ACC112 (cell line): ENCODE results near the gene CRYGN.

Experiments
- H2AFZ ChIP-seq: fragments of 200-600 bp; sonication (generic); one replicate; pipeline ENCODE4 v1.6.0; 2017; ENCODE audit warnings: antibody characterized with exemption, low read length; ENCODE audit not compliant: unreplicated experiment
- H3K27ac ChIP-seq: fragments of 200-600 bp; sonication (generic); 2 replicates; pipeline ENCODE4 v1.5.1; 2014; ENCODE audit warnings: low read depth, mild to moderate bottlenecking, antibody characterized with exemption, low read length, moderate library complexity
- H3K27me3 ChIP-seq: fragments of 200-600 bp; sonication (generic); 2 replicates; pipeline ENCODE4 v1.6.1; 2014; ENCODE audit warnings: mild to moderate bottlenecking, antibody characterized with exemption, low read length, moderate library complexity, mixed read lengths; ENCODE audit not compliant: insufficient read depth
- H3K36me3 ChIP-seq: fragments of 200-600 bp; sonication (generic); 2 replicates; pipeline ENCODE4 v1.6.1; 2016; ENCODE audit warnings: mild to moderate bottlenecking, antibody characterized with exemption, low read length, moderate library complexity, mixed read lengths; ENCODE audit not compliant: insufficient read depth
- H3K4me1 ChIP-seq: fragments of 200-600 bp; sonication (generic); one replicate; pipeline ENCODE4 v1.6.1; 2016; ENCODE audit warnings: low read length, mixed read lengths; ENCODE audit not compliant: insufficient read depth, unreplicated experiment, control insufficient read depth
- H3K4me3 ChIP-seq: fragments of 200-600 bp; sonication (generic); 2 replicates; pipeline ENCODE4 v1.5.1; 2014; ENCODE audit warnings: mild to moderate bottlenecking, low read depth, low read length
- H3K79me2 ChIP-seq: fragments of 200-600 bp; sonication (generic); one replicate; pipeline ENCODE4 v1.6.0; 2016; ENCODE audit warnings: low read length; ENCODE audit not compliant: control insufficient read depth, unreplicated experiment, insufficient read depth

Gene CRYGN

DNA sequence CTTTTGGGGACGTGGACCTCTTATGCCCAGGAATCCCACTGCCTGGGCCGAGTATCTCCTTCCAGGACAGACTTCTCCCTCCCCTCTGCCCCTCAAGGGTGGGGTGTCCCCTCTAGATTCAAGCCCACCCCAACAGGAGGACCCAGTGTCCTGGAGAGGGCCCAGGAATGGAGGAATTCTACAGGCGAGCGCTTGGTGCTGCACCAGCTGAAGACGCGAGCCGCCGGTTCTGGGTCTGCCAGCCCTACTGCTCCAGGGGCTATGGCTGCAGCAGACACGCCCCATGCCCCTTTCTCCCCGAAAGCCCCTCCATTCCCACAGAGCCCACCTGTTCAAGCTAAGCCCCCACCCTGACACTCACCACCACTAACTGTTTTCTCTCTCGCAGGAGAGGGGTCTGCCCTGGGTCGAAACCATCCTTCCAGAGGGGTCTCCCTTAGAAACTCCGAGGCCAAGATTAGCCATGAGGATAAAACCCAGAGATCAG lies 8.6 kb downstream of the CRYGN start:
- Histone ChIP-seq H3K27me3 (no peaks in the 10 kb centered on the region), H3K36me3 (no peaks in the 10 kb centered on the region), H3K79me2 (no peaks in the 10 kb centered on the region), H3K4me3 (no peak overlapping the region), H3K4me1 (peaks cover 17% of the 10 kb centered on the region), H3K27ac (no peak overlapping the region), H2AFZ (no peak overlapping the region)

DNA sequence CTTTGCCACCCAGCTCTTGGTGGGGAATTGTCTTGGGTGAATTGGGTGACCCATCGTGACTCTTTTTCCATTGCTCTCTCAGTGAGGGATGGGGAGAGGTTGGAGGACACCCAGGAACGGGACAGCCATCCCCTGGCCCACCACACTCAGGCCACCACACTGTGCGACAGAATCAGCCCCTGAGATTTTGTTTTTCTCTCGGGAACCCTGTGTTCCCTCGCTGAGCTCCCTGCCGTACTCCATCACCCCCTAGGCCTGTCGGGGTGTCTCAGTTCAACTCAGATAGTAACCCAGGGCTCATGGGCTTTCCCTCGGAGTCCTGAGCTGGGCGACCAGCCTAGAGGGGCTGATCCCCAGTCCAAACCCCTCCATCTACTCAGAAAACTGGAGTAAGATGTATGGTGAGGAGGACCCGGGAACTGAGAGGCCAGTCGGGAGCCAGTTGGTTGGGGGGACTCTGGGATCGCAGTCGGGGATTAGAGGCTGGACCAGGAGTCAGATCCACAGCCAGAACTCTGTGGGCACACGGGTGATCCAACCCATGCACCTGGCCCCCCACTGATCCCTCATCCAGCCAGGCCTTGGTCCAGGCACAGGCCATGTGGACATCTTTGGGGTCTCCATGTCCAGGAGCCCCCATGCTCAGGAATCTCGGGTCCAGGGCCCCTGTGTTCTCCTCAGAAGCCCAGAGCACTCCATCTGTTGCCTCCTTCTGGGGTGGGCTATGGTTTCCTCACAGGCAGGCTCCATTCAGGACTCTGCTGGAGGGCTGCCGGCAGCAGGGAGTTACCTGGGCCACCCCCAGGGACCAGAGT lies 9.3 kb downstream of the CRYGN start:
- Histone ChIP-seq H3K4me3 (no peak overlapping the region), H3K27me3 (no peaks in the 10 kb centered on the region), H3K27ac (no peak overlapping the region)

DNA sequence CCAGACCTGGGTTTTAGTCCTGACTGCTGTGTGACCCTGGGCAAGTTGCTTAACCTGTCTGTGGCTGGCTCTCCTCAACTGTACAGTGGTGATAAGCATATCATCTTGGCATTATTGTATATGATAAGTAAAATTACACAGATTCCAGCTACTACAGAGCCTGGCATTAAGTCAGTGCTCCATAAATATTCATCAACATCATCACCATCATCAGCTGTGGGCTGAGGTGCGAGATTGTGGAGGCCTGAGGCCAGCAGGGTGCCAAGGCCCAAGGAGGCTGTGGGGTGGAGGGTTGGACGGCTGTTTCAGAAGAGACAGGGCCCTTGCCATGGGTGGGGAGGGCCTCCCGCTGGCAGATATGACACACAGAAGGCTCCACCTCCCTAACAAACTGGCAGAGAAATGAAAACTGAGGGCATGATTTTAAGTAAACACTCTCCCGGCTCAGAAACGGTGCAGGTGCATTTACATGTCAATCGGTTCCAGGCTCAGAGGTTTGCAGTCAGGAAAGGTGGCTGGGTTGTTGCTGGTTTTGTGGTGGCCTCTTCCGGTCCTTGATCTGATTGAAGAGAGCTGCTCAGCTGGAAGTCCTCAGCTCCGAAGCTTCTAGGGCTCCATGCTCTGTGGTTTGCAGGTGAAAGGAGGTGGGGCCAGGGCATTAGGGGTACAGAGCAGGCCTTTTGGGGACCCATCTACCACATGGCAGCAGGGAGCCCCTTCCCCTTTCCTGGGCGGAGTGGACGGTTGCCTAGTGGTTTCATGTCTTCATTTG lies 10.2 kb downstream of the CRYGN start:
- Histone ChIP-seq H3K4me1 (peaks cover 27% of the 10 kb centered on the region), H2AFZ (no peak overlapping the region), H3K36me3 (no peaks in the 10 kb centered on the region), H3K27ac (no peak overlapping the region), H3K79me2 (no peaks in the 10 kb centered on the region), H3K27me3 (no peaks in the 10 kb centered on the region), H3K4me3 (no peak overlapping the region)

More for the DNA sequence above, 9.3 kb downstream of the CRYGN start:
- H3K79me2 ChIP-seq = no peaks in the 10 kb centered on the region
- H3K36me3 ChIP-seq = no peaks in the 10 kb centered on the region
- peaks cover 23% of the 10 kb centered on the region for H3K4me1 ChIP-seq
- no peak overlapping the region for H2AFZ ChIP-seq

DNA sequence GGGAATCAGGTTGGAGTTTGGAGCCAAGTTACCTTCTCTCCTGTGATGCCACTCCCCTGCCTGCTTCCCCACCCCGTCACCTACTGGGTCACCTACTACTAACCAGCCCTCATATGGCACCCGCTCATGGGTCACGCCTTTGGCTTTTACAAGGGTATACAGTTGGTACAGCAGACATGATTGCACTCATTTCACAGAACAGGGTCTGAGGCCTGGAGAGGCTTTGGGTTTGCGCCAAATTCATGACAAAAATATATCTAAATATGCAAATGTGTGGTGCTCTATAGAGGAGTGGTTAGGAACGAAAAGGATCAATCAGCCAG lies 10.7 kb downstream of the CRYGN start:
- Histone ChIP-seq H2AFZ (no peak overlapping the region), H3K4me3 (no peak overlapping the region), H3K27me3 (no peaks in the 10 kb centered on the region), H3K4me1 (peaks cover 27% of the 10 kb centered on the region), H3K36me3 (no peaks in the 10 kb centered on the region), H3K79me2 (no peaks in the 10 kb centered on the region), H3K27ac (no peak overlapping the region)

DNA sequence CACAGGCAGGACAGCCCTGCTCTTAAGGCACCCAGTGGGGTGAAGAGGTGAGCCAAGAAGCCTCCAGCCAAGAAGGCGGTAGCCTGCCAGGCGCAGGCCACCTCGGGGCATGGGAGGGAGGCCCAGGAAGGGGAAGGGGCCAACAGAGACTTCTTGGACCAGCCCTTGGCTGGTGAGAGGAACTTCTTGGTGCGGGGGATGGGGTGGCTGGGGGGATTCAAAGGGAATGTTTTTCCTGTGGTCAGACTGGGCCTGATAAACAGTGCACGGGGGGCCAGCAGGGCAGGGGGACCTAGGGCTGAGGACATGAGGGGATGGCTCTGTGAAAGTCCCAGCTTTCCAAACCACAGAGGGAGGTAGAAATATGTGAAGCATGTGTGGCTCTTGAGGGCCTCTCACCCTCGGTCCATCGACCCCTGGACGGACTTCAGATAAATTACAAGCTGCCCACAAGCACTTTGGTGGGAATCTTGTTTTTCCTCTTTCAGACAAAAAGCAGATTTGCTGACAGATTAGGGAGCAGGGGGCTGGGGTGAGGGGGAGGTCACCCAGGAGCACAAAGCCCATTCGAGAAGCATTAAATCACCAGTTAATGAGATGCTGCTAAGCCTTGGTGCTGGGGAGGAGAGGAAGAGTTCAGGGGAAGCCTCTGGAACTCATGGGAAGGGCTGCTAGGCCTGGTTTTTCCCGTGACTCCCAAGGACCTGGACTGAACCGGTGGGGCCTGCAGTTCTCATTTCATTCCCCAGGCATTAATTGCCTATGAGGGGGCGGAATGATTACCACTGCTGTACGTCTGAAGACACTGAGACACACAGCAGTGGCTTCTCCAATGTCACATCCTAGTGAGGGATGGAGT lies 11.3 kb downstream of the CRYGN start:
- H3K4me1 ChIP-seq = peaks cover 27% of the 10 kb centered on the region
- H3K79me2 ChIP-seq = no peaks in the 10 kb centered on the region
- H3K27ac ChIP-seq = 0 out of 2 replicates have a peak overlapping the region, but pooled peaks have one; percentile 21
- H3K36me3 ChIP-seq = no peaks in the 10 kb centered on the region
- no peaks in the 10 kb centered on the region for H3K27me3 ChIP-seq
- H2AFZ ChIP-seq = no peak overlapping the region
- no peak overlapping the region for H3K4me3 ChIP-seq

DNA sequence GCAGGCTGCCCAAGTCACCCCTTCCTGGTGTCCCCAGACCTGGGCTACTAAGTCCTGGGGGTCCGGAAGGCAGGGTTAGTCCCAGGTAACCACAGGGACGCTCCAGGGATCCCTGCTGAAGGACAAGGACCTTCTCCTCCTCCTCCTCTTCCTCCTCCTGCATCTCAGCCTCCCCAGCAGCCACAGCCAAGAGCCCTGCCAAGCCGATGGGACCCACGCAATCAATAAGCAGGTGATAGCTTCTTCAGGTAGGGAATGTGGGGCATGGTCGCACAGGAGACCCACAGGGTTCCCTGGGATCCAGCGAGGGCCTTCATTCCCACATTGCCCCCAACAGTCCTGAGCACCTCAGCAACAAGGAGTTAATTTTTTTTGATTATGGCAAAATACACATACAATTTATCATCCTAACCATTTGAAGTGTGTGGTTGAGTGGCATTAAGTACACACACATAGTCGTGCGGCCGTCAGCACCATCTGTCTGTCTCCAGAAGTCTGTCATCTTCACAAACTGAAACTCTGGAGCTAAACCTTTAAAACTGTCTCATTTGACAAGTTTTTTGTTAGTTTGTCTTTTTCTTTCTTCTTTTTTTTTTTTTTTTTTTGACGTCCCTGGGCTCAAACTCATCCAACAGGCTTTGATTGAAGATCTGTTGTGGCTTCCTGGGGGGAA lies 12.1 kb downstream of the CRYGN start:
- peaks cover 27% of the 10 kb centered on the region for H3K4me1 ChIP-seq
- H2AFZ ChIP-seq = no peak overlapping the region
- 0 out of 2 replicates have a peak overlapping the region, but pooled peaks have one; percentile 21 for H3K27ac ChIP-seq
- no peak overlapping the region for H3K4me3 ChIP-seq
- no peaks in the 10 kb centered on the region for H3K27me3 ChIP-seq
- no peaks in the 10 kb centered on the region for H3K79me2 ChIP-seq
- H3K36me3 ChIP-seq = no peaks in the 10 kb centered on the region

DNA sequence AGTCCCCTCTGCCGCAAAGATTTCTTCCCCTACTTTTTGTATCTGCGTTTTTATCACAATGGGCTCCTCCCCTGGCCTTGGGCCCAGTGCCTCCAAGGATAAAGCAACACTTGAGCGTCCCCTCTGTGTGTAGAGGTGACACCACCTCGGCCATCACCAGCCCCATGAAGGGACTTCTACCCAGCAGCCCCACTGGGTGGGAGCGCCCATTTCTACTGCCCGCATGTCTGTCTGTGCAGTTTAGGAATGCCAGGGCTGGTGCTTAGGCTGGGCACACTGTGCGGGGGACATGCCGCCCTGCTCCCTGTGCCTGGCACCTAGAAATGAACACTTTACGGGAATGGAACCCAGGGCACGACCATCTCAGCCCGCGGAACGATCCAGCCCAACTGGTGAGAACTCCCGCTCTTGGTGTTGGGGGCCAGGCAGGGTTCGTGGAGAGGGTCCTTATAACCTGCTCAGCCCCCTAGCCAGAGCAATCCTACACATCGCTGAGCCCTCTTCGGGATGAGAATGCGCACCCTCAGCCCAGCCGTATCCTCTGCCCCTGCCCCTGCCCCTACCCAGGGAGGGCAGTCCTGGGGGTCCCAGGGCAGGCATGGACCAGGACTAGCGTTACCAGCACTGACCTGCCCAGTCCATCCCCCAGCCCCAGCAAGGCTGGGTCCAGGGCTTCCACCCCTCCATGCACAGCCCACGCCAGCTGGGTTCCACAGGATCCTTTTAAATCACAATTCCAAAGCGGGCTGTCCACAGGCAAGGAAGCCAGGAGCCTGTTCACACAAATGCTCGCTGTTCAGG lies 12.8 kb downstream of the CRYGN start:
- Histone ChIP-seq H3K79me2 (no peaks in the 10 kb centered on the region), H3K36me3 (no peaks in the 10 kb centered on the region), H2AFZ (no peak overlapping the region), H3K27me3 (peaks cover 6% of the 10 kb centered on the region; the same call in 1 of the 2 replicates), H3K27ac (peak overlapping the region; percentile 85), H3K4me1 (peaks cover 27% of the 10 kb centered on the region), H3K4me3 (no peak overlapping the region)

DNA sequence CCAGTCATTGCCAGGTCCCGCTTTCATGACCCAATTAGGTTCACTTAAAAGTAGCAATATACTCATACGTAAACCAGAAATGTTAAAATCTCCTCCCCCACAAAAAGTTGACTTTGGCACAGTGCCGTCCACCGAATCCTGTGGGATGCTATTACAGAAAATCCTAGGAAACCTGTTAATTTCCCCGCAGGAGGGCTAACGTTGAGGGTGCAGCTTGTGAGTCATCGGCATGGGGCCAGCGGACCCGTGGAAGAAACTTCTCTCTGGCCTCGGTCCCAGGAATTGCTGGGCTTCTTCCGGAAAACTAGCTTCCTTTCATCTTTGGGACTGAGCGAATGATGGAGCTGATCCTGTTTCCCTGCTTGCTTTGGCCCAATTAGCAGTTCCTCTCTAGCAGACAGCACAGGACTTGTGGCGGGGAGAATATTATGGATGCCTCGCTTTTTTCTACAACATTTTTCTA lies 13.5 kb downstream of the CRYGN start:
- Histone ChIP-seq H3K27me3 (peaks cover 9% of the 10 kb centered on the region; the same call in 1 of the 2 replicates), H3K4me3 (peak overlapping the region; percentile 45), H2AFZ (no peak overlapping the region), H3K27ac (peak overlapping the region; percentile 85), H3K36me3 (no peaks in the 10 kb centered on the region), H3K4me1 (peaks cover 27% of the 10 kb centered on the region), H3K79me2 (no peaks in the 10 kb centered on the region)

DNA sequence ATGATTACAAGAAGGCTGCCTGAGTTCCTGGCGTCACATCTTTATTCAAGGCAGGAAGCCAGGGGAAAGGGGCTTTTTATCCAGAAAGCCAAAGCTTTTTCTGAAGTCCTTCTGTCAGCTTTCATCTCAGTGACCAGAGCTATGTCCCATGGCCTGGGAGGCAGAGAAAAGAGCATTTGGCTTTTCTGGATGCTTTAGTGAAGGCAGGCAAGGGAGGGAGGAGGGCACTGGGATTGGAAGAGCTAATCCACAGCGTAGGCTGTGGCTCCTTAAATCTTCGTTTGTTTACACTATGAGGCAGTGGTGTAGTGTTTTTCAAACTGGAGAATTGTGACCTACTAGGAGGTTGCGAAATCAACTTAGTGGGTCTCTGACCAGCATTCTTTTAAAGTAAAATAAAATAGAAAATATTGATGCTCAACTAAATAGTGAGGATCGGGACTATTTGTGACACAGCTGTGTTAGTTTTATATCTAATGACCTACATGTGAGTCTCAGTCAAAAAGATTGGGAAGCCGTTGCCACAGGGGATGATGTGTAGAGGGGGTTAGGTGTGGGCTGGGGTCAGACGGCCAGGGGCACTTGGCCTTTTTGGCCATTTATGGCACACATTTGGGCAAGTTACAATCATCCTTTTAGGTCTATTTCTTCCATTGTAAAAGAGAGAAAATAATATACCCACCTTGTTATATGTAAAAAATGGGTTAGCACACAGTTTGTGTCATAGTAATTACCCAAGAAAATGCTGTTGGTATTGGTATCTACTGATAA lies 14.1 kb downstream of the CRYGN start:
- Histone ChIP-seq H3K27me3 (peaks cover 9% of the 10 kb centered on the region; the same call in 1 of the 2 replicates), H3K79me2 (no peaks in the 10 kb centered on the region), H3K4me3 (peak overlapping the region; percentile 45), H2AFZ (no peak overlapping the region), H3K27ac (peak overlapping the region; percentile 85), H3K36me3 (no peaks in the 10 kb centered on the region), H3K4me1 (peaks cover 27% of the 10 kb centered on the region)
